Memory B cell (primary cell): Measurements from ENCODE around the gene OSBPL6.

ENCODE experiments used
- ATAC-seq: fragments of 150-1000 bp; cut with Tn5 transposase; 2 replicates; pipeline ENCODE4 v1.10.0; 2021; ENCODE audit warnings: low read depth, mild to moderate bottlenecking, moderate library complexity
- DNase-seq, 2 donors: peaks; one replicate each; pipeline ENCODE4 v3.0.0; 2022; ENCODE audit warnings: low spot score in 2 of 2
- H3K27ac Mint-ChIP-seq: one replicate; pipeline ENCODE4 v1.8.0; 2022; ENCODE audit warnings: mild to moderate bottlenecking, moderate library complexity, mixed read lengths
- H3K27me3 Mint-ChIP-seq: one replicate; pipeline ENCODE4 v1.8.0; 2022; ENCODE audit warnings: mixed read lengths
- H3K36me3 Mint-ChIP-seq: one replicate; pipeline ENCODE4 v1.8.0; 2022; ENCODE audit warnings: mild to moderate bottlenecking, mixed read lengths
- H3K4me1 Mint-ChIP-seq: one replicate; pipeline ENCODE4 v1.8.0; 2022; ENCODE audit warnings: mixed read lengths
- H3K4me3 Mint-ChIP-seq: one replicate; pipeline ENCODE4 v1.8.0; 2022; ENCODE audit warnings: mild to moderate bottlenecking, moderate library complexity, mixed read lengths
- H3K9me3 Mint-ChIP-seq: one replicate; pipeline ENCODE4 v1.8.0; 2022; ENCODE audit warnings: mixed read lengths

Gene OSBPL6

GRCh38 chr2:178264211-178264610 lies 69.9 kb downstream of the OSBPL6 start:
- H3K27ac Mint-ChIP-seq: no peak overlapping the region
- H3K36me3 Mint-ChIP-seq: no peaks in the 10 kb centered on the region
- H3K4me1 Mint-ChIP-seq: no peaks in the 10 kb centered on the region
- DNase-seq (no peak), ATAC-seq (no peak)
- H3K27me3 Mint-ChIP-seq: peaks cover 2% of the 10 kb centered on the region
- no peaks in the 10 kb centered on the region for H3K9me3 Mint-ChIP-seq
- H3K4me3 Mint-ChIP-seq: no peak overlapping the region

- ATAC-seq (no peak), DNase-seq (no peak)
- no peaks in the 10 kb centered on the region for H3K4me1 Mint-ChIP-seq
- no peak overlapping the region for H3K4me3 Mint-ChIP-seq
- H3K27me3 Mint-ChIP-seq: peaks cover 2% of the 10 kb centered on the region
- H3K27ac Mint-ChIP-seq: no peak overlapping the region
- H3K36me3 Mint-ChIP-seq: no peaks in the 10 kb centered on the region
- no peaks in the 10 kb centered on the region for H3K9me3 Mint-ChIP-seq
Measured at GRCh38 chr2:178265851-178266250, 71.5 kb downstream of the OSBPL6 start.

GRCh38 chr2:178266445-178266844 lies 72.1 kb downstream of the OSBPL6 start:
- ATAC-seq (no peak), DNase-seq (no peak)
- Mint-ChIP-seq H3K27me3 (peaks cover 2% of the 10 kb centered on the region), H3K36me3 (no peaks in the 10 kb centered on the region), H3K4me1 (no peaks in the 10 kb centered on the region), H3K27ac (no peak overlapping the region), H3K9me3 (no peaks in the 10 kb centered on the region), H3K4me3 (no peak overlapping the region)

GRCh38 chr2:178267660-178268059 lies 73.3 kb downstream of the OSBPL6 start:
- no peaks in the 10 kb centered on the region for H3K9me3 Mint-ChIP-seq
- ATAC-seq (no peak), DNase-seq (no peak)
- peaks cover 2% of the 10 kb centered on the region for H3K27me3 Mint-ChIP-seq
- H3K4me3 Mint-ChIP-seq: no peak overlapping the region
- H3K27ac Mint-ChIP-seq: no peak overlapping the region
- H3K4me1 Mint-ChIP-seq: no peaks in the 10 kb centered on the region
- no peaks in the 10 kb centered on the region for H3K36me3 Mint-ChIP-seq

- Mint-ChIP-seq H3K9me3 (no peaks in the 10 kb centered on the region), H3K4me1 (no peaks in the 10 kb centered on the region), H3K4me3 (no peak overlapping the region), H3K27me3 (peaks cover 2% of the 10 kb centered on the region), H3K27ac (no peak overlapping the region), H3K36me3 (no peaks in the 10 kb centered on the region)
- ATAC-seq (no peak), DNase-seq (no peak)
Measured at GRCh38 chr2:178268435-178268834, 74.1 kb downstream of the OSBPL6 start.

GRCh38 chr2:178269438-178270224 lies 75.3 kb downstream of the OSBPL6 start:
- DNase-seq: no peak
- no peaks in the 10 kb centered on the region for H3K9me3 Mint-ChIP-seq
- no peak for ATAC-seq

GRCh38 chr2:178270338-178270737 lies 76.0 kb downstream of the OSBPL6 start:
- H3K27me3 Mint-ChIP-seq: peaks cover 3% of the 10 kb centered on the region
- ATAC-seq (no peak), DNase-seq (no peak)
- H3K9me3 Mint-ChIP-seq: no peaks in the 10 kb centered on the region
- no peak overlapping the region for H3K4me3 Mint-ChIP-seq
- H3K27ac Mint-ChIP-seq: no peak overlapping the region
- no peaks in the 10 kb centered on the region for H3K4me1 Mint-ChIP-seq
- no peaks in the 10 kb centered on the region for H3K36me3 Mint-ChIP-seq

More at GRCh38 chr2:178269438-178270224, 75.3 kb downstream of the OSBPL6 start:
- Mint-ChIP-seq H3K4me1 (no peaks in the 10 kb centered on the region), H3K4me3 (no peak overlapping the region), H3K27me3 (peaks cover 2% of the 10 kb centered on the region), H3K36me3 (no peaks in the 10 kb centered on the region), H3K27ac (no peak overlapping the region)

- no peak for ATAC-seq
Measured at GRCh38 chr2:178271094-178271493, 76.8 kb downstream of the OSBPL6 start.

GRCh38 chr2:178271629-178272333 lies 77.5 kb downstream of the OSBPL6 start:
- Mint-ChIP-seq H3K4me1 (no peaks in the 10 kb centered on the region), H3K9me3 (no peaks in the 10 kb centered on the region), H3K27ac (no peak overlapping the region), H3K36me3 (no peaks in the 10 kb centered on the region), H3K4me3 (no peak overlapping the region), H3K27me3 (peaks cover 3% of the 10 kb centered on the region)
- no peak for ATAC-seq
- DNase-seq: no peak

More at GRCh38 chr2:178271094-178271493, 76.8 kb downstream of the OSBPL6 start:
- Mint-ChIP-seq H3K27me3 (peaks cover 3% of the 10 kb centered on the region), H3K36me3 (no peaks in the 10 kb centered on the region), H3K4me1 (no peaks in the 10 kb centered on the region), H3K4me3 (no peak overlapping the region), H3K27ac (no peak overlapping the region), H3K9me3 (no peaks in the 10 kb centered on the region)
- DNase-seq: no peak

GRCh38 chr2:178273787-178274360 lies 79.6 kb downstream of the OSBPL6 start:
- peaks cover 6% of the 10 kb centered on the region for H3K27me3 Mint-ChIP-seq
- H3K4me1 Mint-ChIP-seq: no peaks in the 10 kb centered on the region
- H3K27ac Mint-ChIP-seq: no peak overlapping the region
- ATAC-seq (no peak), DNase-seq (no peak)
- no peaks in the 10 kb centered on the region for H3K9me3 Mint-ChIP-seq
- H3K4me3 Mint-ChIP-seq: no peak overlapping the region
- no peaks in the 10 kb centered on the region for H3K36me3 Mint-ChIP-seq

GRCh38 chr2:178275600-178275999 lies 81.3 kb downstream of the OSBPL6 start:
- Mint-ChIP-seq H3K9me3 (no peaks in the 10 kb centered on the region), H3K27me3 (peaks cover 6% of the 10 kb centered on the region), H3K36me3 (no peaks in the 10 kb centered on the region), H3K27ac (no peak overlapping the region), H3K4me1 (no peaks in the 10 kb centered on the region), H3K4me3 (no peak overlapping the region)
- ATAC-seq (no peak), DNase-seq (no peak)

- Mint-ChIP-seq H3K4me1 (no peaks in the 10 kb centered on the region), H3K4me3 (no peak overlapping the region), H3K9me3 (no peaks in the 10 kb centered on the region), H3K27ac (no peak overlapping the region), H3K27me3 (peaks cover 16% of the 10 kb centered on the region), H3K36me3 (no peaks in the 10 kb centered on the region)
- ATAC-seq (no peak), DNase-seq (no peak)
Measured at GRCh38 chr2:178277741-178278197, 83.5 kb downstream of the OSBPL6 start.

- no peak overlapping the region for H3K27ac Mint-ChIP-seq
- H3K36me3 Mint-ChIP-seq: no peaks in the 10 kb centered on the region
- no peak overlapping the region for H3K4me3 Mint-ChIP-seq
- DNase-seq: no peak
- peaks cover 16% of the 10 kb centered on the region for H3K27me3 Mint-ChIP-seq
- no peaks in the 10 kb centered on the region for H3K4me1 Mint-ChIP-seq
- H3K9me3 Mint-ChIP-seq: no peaks in the 10 kb centered on the region
- ATAC-seq: no peak
Measured at GRCh38 chr2:178279142-178279541, 84.8 kb downstream of the OSBPL6 start.

GRCh38 chr2:178279636-178280035 lies 85.3 kb downstream of the OSBPL6 start:
- Mint-ChIP-seq H3K27ac (no peak overlapping the region), H3K9me3 (no peaks in the 10 kb centered on the region), H3K36me3 (no peaks in the 10 kb centered on the region), H3K4me3 (no peak overlapping the region), H3K27me3 (peaks cover 16% of the 10 kb centered on the region), H3K4me1 (no peaks in the 10 kb centered on the region)
- ATAC-seq (no peak), DNase-seq (no peak)
